Ishikawa (cell line): ENCODE measurements around the gene SH2D2A.

ENCODE experiments used
- CEBPB ChIP-seq: IDR thresholded peaks from 2 replicates; pipeline ENCODE4 v1.6.1; 2012
- CREB1 ChIP-seq: IDR thresholded peaks from 2 replicates; pipeline ENCODE4 v1.6.1; 2012; ENCODE audit warnings: low read depth
- MAX ChIP-seq: IDR thresholded peaks from 2 replicates; pipeline ENCODE4 v1.6.1; 2012
- TAF1 ChIP-seq: IDR thresholded peaks from 2 replicates; pipeline ENCODE4 v1.6.1; 2012; ENCODE audit warnings: low read depth, mild to moderate bottlenecking
- TCF12 ChIP-seq: IDR thresholded peaks from 2 replicates; pipeline ENCODE4 v1.6.1; 2012; ENCODE audit warnings: low read depth
- TEAD4 ChIP-seq: IDR thresholded peaks from 2 replicates; pipeline ENCODE4 v1.6.1; 2012
- TF ChIP-seq, protein P1 (sequence below): IDR thresholded peaks from 2 replicates; pipeline ENCODE4 v1.6.1; 2012; ENCODE audit warnings: low read depth, mild to moderate bottlenecking

GRCh38 chr1:156856282-156856785 is 39.7 kb upstream of the SH2D2A start:
- TF ChIP-seq, protein P1, sequence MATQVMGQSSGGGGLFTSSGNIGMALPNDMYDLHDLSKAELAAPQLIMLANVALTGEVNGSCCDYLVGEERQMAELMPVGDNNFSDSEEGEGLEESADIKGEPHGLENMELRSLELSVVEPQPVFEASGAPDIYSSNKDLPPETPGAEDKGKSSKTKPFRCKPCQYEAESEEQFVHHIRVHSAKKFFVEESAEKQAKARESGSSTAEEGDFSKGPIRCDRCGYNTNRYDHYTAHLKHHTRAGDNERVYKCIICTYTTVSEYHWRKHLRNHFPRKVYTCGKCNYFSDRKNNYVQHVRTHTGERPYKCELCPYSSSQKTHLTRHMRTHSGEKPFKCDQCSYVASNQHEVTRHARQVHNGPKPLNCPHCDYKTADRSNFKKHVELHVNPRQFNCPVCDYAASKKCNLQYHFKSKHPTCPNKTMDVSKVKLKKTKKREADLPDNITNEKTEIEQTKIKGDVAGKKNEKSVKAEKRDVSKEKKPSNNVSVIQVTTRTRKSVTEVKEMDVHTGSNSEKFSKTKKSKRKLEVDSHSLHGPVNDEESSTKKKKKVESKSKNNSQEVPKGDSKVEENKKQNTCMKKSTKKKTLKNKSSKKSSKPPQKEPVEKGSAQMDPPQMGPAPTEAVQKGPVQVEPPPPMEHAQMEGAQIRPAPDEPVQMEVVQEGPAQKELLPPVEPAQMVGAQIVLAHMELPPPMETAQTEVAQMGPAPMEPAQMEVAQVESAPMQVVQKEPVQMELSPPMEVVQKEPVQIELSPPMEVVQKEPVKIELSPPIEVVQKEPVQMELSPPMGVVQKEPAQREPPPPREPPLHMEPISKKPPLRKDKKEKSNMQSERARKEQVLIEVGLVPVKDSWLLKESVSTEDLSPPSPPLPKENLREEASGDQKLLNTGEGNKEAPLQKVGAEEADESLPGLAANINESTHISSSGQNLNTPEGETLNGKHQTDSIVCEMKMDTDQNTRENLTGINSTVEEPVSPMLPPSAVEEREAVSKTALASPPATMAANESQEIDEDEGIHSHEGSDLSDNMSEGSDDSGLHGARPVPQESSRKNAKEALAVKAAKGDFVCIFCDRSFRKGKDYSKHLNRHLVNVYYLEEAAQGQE = no peak
- TF ChIP-seq CEBPB (no peak), CREB1 (no peak), TEAD4 (no peak), TAF1 (no peak), TCF12 (no peak), MAX (no peak)
